Embryonic facial prominence (tissue), 1 donor: ENCODE data around the gene SLCO3A1.
"Not testable (repeated sequence)": the region's sequence is repeated elsewhere in the genome, so short reads cannot be mapped to it uniquely, and the experiment has no call there.

Source experiments
- DNase-seq: peaks from one replicate; pipeline ENCODE4 v3.0.0-alpha.2; 2016; ENCODE audit errors: extremely low spot score

Gene SLCO3A1

DNA sequence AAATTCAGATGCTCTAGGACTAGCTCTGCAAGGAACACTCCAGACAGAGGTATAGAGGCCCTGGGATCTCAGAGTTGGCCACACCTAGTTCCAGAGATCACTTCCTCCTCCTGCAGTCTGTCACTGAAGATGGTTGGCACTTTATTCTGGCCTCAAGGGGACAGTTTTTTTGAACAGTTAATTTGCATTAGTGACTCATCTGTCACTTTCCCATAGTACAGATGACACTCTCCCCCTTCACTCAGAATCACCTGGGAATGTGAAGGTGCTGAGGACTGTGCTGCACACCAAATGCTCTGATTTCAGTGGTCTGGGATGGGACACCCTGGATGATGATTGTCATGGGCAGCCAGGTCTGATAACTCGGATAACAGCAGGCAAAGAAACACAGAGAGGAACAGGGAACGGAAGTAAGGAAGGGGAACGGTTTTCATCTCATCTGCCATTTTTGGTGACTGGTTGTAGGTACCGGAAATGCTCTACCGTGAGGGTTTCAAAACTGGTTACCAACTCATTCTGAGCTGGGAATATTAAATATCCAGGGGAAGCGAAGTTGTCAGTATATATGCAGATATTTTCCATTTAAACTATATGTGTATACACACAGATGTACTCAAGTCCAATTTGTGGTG, 307.6 kb downstream of the SLCO3A1 start:
- DNase-seq: no peak

DNA sequence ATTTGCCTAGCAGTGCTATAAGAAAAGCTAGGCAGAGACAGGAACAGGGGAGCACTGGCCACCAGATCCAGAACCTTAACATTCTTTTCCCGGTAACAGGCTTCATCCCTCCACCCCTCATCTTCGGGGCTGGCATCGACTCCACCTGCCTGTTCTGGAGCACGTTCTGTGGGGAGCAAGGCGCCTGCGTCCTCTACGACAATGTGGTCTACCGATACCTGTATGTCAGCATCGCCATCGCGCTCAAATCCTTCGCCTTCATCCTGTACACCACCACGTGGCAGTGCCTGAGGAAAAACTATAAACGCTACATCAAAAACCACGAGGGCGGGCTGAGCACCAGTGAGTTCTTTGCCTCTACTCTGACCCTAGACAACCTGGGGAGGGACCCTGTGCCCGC, 309.1 kb downstream of the SLCO3A1 start:
- DNase-seq: no peak

DNA sequence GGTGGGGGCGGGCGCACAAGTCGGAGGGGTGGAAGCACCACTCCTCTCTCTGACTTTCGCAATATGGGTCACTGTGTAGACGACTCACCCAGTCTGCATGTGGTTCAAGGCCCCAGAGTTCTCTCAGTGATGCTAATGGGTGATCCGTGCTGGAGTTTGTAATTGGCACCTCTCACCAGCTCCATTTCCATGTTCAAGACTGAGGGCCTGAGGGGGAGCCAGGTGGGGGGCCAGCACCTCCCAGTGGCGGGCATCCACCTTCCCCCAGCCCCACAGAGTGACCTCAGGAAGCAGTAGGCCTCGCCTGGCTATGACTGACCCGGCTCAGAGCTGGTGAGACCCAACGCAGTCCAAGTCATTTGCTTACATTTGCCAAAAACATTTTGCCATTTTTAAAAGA, 310.1 kb downstream of the SLCO3A1 start:
- DNase-seq: no peak

DNA sequence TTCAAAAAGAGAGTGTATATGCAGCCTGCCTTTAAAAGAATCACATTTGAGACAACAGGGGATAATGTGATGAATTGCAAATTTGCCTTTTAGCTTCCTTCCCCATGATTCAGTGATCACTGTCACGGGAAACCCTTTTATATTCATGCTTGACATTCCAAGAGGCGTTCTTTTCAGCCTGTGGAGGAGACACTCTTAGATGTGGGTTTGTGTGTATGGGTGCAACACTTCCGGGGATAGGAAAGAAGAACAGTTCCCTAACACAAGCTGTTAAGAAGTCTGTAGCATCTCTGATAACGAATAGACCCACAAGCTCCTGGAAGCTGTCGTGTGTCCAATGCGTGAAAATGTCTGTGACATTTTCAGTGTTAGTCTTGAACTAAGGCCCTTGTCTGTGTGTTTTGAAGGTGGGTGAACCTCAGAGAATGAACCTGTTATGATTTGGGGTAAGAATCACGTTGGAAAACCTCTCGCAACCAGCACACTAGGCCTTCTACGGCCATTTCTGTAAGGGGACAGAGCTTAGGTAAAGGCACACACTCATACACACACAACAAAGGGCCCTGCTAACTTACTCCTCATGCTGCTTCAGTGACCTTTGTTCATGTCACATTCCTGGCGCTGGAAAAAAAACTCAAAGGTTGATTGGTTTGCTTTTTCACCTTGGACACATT, 311.0 kb downstream of the SLCO3A1 start:
- DNase-seq: no peak

DNA sequence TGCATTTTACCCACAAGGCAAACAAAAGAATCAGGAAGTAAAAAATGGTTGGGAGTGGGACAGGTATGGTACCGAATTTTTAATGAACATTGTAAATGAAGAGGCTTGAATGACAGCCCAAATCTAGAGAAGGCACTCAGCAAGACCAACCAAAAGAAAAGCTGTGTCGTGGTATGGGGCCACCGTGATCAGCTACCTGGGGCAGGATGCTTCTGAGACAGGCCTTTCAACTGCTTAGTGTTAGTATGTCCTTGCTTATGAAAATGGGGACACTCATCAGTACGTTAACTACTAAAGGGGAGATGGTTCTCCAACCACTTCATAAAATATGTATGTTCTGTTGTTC, 311.5 kb downstream of the SLCO3A1 start:
- no peak for DNase-seq

DNA sequence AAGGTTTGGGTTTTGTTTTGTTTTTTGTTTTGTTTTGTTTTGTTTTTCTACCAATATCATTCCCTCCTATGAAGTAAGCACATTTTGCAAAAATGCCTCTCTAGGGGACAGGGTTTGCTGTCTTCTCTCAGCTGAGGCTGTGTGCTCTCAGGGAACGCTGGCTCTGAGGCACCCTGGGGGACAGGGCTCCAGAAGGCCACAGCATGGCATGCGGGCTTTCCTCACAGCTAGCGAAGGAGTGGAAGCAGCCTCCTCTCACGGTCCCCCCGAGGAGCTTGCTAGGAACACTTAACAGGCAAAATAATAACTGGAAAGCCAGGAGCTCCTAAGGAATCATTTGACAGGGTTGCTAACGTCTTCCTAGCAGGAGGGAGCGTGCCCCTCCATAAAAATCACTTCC, 312.5 kb downstream of the SLCO3A1 start:
- DNase-seq: no peak

DNA sequence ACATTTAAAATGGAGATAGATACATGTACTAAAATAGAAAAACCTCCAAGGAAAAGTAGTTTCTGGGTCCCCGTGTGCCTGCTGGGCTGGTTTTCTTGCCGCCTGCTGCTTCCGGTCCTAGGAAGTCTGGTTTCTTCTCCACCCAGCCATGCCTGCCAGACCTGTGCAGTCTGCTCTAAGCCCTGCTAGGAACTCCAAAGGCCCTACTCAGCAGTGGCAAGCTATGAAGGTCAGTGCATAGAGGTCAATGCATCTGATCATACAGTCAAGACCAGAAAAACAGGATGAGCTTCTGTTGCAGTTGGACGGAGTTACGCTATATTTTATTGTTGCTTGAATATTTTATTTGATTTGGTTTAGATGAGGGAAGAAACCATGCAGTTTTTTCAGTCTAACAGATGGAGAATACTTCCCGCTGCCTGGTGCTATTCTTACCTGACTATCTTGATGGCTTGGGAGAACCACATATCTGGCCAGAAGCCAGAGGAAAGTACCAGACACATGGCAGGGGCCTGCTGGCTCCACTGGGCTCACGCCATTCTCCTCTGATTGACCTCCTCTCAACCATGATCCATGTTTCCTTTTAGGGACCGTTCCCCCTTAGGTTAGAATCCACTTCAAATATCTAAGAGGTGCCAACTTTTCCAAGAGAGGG, 313.4 kb downstream of the SLCO3A1 start:
- no peak for DNase-seq

DNA sequence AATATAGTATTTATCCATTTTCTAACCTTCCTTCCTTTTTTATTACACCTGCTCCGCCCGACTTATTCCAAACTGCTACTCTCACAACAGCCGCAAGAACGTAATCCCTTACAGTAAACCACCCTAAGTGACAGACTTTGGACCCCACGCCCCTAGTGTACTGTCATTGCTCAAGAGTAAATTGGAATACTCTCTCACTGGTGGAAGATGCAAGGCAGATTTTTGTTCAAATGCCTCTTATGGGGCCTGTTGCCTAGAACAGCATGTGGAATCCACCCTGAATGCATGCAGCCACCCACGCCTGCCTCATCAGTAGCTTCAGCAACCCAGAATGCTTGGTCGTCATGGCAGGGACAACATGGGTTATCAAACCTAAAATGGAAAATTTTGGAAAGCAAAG, 313.9 kb downstream of the SLCO3A1 start:
- no peak for DNase-seq

DNA sequence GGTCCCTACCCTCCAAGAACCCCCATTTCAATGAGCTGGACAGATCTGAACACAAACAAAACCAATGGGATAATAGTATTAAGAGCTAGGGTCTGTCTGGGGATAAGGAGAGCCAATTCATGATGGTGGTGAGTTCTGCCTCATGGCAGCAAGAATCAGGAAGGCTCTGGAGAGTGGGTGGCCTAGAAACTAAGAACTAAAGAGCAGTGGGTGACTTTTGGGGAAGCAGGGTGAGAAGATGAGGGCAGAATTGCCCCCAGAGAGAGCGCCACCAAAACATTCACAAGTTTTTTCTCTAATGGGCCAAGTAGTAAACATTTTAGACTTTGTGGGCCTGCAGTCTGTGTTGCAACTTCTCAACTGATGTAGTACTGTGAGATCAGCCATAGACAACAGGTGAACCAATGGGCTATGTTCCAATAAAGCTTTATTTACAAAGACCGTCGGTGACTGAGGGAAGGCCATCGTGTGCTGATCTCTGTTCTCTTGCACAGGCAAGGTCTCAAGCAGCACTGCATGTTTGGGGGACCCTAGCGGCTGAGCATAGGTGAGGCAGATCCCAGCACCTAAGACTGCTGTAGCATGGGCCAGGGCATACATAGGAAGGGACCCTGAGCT, 314.7 kb downstream of the SLCO3A1 start:
- DNase-seq: no peak

DNA sequence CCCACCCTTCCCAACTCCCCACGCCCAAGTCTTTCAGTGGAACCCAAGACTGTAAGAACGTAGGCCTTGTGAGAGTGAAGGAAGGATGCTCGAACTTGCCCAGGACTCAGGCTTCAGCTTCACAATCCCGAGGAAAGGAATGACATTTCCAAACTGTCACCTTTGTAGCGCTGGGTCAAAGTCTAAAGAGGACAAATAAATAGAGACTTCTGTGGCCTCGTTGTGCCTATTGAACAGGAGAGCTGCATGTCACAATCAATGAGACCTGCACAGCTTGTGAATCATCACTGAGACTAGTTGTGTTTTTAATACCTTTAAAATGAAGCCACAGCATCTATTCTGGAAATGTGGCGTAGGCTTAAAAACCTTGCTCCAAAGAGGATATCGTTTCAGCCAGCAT, 317.4 kb downstream of the SLCO3A1 start:
- DNase-seq: no peak

DNA sequence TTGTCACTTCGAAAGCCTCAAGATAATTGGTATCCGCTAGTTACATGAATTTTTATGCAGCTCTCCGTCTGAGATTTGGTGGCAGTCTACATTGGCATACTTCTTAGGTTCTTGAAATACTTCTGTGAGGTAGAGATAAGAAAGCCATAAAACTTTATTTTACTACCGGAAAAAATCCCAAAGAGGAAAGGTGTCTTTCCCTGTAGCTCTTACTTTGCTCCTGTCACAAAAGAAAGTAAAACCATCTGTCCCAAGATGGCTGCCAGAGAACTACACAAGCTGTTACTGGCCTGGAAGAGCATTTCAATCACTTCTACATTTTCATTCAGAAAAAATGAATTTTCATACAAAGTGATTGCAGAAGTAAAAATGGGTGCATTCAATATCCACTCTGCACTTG, 325.4 kb downstream of the SLCO3A1 start:
- DNase-seq: no peak

DNA sequence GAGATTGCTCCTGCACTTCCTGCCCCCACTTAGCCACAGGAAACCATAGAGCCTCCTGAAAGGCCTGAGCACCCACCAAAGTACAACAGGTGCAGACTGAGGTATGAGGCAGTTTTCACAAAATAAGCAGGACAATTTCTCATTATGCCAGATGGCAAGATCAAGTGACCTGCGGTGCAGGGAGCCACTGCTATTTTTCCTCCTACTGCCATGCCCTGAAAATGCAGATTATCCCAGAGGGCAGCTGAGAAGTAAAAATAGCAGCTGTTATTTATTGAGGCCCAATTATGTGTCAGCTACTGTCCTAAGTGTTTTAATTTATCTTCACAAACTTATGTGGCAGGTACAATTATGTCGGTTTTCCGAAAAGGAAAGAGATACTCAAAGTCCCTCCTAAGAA, 330.6 kb downstream of the SLCO3A1 start:
- no peak for DNase-seq

DNA sequence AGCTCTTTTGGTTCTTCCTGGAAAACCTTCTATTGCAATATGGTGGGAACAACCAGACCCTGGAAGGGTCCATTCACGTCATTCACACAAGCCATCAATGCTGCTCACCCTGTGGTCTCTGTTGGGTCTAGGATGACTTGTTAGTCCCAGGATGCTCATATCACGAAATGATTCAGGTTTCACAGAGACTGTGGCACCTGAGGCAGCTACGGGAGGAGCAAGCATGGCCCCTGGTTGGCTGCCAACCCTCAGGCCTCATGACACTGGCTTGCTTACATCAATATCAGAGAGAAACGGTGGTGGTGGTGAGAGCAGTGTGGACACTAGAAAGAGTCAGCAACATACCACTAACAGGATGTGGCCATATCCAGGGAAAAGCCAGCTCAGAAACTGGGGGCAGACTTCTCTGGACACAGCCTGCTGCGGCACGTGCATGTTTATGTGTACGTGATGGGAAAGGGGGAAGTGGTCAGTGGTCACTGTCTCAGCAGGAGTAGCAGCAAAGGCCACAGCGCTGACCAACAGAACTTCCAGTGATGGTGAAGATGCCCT, 331.2 kb downstream of the SLCO3A1 start:
- DNase-seq: no peak

DNA sequence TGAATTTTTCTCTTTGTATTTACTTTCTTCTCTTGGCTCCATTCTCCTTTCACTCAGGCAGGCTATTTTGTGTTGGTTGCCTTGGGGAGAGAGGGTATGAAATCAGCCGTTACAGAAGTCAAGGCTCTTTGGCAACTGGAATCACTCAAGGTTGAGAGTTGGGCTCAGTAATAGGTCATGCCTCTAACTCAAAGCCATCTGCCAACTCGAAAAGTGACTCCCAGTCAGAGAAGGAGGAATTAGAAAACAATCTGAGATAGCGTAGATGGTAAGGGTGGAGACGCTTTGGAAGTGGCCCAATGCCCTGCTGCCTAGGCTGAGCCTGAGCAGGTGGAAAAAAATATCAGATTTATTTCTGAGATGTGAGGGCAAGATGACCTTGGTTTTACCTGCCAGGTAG, 334.5 kb downstream of the SLCO3A1 start:
- no peak for DNase-seq

DNA sequence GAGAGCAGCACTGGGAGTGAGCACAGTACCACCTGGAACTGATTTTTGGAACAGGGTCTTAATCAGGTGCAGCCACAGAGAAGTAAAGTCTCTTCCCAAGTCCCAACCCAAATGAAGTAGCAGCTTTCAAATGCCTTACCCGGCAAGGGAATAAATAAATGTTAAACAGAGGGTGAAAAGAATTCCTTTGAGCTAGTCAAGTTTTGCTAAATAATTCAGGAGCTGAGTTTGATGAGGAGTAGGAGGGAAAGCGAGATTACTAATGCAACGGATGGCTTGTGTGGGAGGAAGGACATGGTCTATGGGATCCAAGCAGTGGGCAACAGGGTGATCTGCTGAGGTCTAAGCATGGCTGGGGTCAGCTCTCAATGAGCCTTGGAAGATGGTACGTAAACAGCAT, 335.7 kb downstream of the SLCO3A1 start:
- no peak for DNase-seq

DNA sequence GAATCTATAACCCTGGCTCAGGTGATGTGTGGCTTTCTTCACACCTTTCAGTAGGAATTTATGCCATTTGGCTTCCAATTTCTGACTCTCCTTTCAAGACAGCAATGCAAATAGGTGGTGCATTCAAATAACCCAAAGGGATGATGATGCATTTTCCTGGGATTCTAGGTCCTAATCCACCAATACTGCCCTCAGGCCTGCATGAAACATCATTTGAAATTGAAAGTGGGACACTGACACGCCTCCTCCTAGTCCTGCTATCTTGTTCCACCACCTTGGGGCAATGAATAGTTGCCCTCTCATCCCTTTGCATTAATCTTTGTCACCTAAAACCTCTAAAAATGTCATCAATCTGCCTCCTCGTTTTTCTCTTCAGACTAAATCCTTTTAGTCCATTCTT, 341.7 kb downstream of the SLCO3A1 start:
- no peak for DNase-seq

DNA sequence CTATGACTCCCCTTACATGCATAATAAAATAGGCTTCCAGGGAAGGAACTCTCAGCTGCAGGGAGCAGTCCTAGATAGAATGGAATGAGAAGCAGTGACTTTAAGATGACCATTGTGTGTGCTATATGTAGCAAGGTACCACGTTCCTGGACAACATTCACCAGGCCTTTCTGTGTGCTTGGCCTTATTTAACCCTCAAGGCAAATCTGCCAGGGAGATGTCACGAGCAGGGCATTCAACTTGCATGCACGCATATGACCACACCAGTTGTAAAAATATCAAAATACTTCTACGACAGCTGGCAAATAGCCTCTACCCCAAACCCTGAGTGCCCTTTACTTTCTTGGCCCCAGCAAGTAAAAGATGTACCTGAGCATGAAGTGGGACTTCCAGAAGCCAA, 342.8 kb downstream of the SLCO3A1 start:
- no peak for DNase-seq

DNA sequence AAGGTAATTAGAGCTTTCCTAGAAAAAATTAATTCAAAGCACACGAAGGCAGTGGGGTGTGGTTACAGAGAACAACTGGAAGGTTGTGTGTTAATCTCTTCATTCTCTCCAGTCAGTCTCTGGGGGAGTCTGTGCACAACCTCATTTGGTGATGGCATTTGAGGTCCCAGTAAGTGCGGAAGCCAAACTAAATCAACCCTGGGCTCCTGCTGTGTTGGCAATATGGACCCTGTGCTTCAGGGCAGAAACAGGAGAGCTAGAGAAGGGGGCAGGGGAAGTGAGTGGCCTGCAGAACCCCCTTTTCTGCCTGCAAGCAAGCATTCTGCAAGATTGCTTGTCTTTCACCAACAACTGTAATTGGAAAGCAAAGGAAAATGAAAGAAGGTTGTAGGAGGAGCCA, 344.2 kb downstream of the SLCO3A1 start:
- DNase-seq: no peak

DNA sequence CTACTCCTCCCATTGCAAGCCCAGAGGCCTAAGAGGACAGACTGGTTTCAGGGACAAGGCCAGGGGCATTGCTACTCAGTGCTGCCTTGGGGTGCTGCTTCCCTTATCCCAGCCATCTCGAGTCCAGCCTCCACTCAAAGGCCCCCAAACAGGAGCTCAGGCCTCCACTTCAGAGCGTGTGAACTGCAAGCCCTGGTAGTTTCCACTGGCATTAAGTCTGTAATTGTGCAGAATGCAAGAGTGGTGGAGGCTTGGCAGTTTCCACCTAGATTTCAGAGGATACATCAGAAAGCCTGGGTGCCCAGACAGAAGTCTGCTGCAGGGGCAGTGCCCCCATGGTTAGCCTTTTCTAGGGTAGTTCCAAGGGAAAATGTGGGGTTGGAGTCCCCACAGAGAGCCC, 347.4 kb downstream of the SLCO3A1 start:
- DNase-seq: no peak

DNA sequence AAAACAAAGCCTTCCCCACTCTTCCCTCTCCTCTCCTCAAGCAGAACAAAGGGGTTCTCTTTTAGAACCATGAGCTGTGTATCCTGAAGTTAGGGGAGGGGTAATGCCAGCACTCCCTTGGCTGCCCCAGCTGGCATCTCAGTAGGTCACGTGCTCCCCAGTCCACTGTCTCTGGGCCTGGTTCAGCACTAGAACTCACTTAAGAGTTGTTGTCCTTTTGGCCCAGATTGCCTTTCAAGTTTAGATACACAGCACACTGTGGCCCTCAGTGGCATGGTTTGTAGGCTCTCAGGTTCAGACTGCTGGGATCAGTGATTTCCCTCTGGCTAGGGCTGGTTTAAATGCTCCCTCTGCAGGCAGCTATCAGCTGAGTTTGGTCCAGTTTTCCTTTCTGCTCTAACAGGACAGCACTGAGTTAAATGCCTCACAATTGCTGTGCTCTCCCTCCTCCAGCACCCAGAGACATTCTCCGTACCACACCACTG, 351.8 kb downstream of the SLCO3A1 start:
- no peak for DNase-seq

DNA sequence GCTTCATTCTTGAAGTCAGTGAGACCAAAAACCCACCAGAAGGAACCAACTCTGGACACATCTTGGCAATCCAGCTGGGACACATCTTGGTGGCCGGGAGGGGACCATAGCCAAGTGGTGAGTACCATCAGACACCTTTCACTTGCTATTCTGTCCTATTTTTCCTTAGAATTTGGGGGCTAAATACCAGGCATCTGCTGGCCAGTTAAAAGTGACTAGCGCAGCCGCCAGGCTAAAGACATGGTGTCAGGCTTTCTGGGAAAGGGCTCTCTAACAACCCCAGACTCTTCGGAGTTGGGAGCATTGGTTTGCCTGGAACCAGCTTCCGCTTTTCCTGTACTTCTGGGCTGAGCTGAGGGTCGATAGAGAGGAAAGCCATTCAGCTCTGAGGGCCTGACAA, 354.1 kb downstream of the SLCO3A1 start:
- not testable (repeated sequence) for DNase-seq
